ENCODE measurements around the gene TMEM115. TPM values are rescaled to one million over a fixed set of nuclear protein-coding genes. Genes with fewer than 3 reads are reported as not detected.

The TMEM115 gene
- total RNA-seq, 1 donor from 2014 or later: 23.1 TPM

DNA sequence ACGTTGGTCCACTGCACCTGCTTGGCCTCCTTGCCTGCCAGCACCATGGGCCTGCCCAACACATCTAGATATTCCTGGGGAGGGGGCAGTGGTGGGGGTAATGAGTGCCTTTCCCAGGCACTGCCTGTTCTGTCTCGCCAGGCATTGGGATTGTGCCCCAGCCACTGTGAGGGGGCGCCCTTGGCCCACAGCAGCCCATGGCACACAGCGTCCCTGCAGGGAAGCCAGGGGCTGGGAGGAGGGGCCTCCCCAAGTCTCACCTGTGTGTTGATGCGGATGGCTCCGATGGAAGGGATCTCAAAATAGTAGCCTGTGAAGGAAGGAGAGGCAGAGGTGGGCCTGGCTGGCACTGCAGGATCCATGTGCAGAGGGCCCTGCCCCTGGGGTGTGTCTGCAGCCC lies 18.7 kb upstream of the TMEM115 start:
- intact Hi-C loops (cut with micrococcal nuclease): no loop called here

DNA sequence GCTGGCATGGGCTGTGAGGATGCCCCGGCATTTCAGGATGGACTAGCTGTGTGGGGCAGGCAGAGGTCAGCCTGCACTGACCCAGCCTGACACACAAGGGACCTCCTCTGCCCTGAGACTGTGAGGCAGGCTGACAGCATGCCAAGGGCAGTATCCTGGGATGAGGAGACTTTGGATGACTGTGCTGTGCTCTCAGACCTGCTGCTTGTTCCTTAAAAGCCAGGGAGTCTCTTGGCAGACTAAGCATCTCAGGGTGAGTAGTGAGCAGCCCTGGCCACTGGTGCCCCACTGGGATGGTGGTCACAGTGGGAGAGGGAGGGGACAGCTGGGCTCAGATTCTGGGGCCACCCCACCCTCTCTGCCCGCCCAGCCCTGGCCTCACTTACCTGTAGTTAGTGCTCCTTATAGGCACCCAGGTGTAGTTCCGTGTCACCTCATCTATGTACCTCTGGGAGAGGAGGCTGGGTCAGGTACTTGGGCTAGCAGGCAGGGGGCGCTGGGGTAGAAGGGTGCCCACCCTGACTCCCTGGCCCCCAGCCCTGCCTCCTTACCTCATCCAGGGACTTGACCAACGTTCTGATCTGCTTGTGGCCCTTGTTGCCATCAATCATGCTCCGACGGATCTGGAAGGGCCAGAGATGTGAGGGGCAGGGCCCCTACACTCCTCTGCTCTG lies 16.1 kb upstream of the TMEM115 start:
- intact Hi-C loops (cut with micrococcal nuclease): no loop called here

DNA sequence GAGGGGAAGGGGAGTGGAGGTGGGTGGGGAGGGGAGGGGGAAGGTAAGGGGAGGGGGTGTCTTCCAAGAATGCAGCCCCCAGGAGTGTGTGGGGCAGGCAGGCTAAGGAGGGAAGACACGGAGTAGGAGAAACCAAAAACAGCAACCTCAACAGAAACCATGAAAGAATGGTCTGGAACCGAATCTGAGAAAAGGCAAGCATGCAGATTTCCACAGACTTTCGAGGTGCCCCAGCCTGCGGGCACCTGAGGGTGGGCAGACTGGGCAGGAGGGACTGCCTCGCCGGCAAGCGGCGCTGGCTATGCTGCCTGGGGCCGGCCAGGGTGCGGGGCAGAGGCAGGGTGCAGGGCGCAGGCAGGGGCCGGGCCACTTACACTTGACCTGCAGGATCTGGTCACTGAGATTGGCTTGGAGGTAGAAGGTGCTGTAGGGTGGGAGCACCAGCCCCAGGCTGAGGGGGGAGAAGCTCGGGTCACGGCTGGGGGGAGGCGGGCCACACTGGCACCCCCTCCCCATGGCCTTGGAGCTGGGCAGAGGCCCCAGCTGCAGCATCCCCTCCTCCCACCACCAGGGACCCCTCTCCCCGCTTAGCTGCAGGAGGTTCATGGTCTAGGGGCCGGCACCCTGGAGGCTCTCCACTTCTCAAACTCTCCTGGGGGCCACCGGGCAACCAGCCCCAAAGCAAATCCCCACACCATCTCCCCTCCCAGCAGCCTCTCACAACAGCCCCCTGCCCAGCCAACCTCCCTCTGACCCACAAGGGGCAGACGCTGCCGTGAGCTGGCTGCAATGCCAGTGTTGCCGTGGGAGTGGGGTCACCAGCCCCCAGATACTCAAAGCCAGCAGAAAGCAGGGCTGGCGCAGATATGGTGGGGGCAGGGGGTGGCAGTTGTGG lies 15.3 kb upstream of the TMEM115 start:
- intact Hi-C loops (cut with micrococcal nuclease): no loop called here

GRCh38 chr3:50373146-50374051 lies 14.1 kb upstream of the TMEM115 start:
- intact Hi-C loops (cut with micrococcal nuclease): no loop called here

- intact Hi-C loops (cut with micrococcal nuclease): no loop called here
Observed at GRCh38 chr3:50372349-50372748, 13.0 kb upstream of the TMEM115 start.

DNA sequence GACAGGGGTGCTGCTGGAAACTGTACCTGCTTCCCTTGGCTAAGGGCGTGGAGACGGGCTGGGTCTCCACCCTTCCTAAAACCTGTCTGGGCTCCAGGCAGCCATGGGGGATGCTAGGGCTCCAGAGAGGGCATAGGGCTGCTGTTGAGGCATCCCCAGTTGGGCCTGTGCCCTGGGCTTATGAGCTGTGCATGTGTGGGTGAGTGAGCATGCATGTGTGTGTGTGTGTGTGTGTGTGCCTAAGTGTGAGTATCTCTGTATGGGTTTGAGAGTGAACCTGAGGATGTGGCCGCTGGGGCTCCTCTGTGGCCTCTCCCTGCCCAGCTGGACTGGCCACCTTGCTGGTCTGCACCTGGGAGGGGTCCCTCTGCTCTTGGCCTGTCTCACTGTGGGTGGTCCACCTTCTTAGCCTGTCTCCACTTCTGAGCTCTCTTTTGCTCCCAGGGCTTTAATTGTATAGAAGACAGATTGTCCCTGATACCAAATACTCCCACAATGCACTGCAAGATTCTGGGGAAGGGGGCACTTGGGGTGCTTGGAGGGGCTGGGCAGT lies 11.9 kb upstream of the TMEM115 start:
- intact Hi-C loops (cut with micrococcal nuclease): no loop called here

GRCh38 chr3:50370594-50370993 lies 11.3 kb upstream of the TMEM115 start:
- intact Hi-C loops (cut with micrococcal nuclease): no loop called here

GRCh38 chr3:50369012-50369670 lies 9.8 kb upstream of the TMEM115 start:
- intact Hi-C loops (cut with micrococcal nuclease): no loop called here

DNA sequence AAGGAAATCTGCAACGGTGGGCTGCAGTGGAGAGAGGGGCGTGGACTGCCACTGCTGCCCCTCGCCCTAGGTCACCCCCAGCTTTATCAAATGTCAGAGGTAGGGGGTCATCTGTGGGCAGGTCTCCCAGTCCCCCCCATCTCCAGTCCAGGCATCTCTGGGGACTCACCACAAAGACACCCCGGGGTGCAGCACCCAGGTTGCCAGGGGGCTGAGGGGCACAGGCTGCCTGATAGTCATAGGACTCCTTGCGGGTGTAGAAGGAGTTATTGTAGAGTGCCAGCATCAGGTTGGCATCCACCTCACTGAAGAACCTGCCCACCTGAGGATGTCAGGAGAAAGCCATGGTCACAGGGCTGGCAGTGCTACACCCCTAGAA lies 6.5 kb upstream of the TMEM115 start:
- intact Hi-C loops (cut with micrococcal nuclease): loop anchor here (1.0 kb wide), 5 partner anchors 15 to 201 kb away; partner anchors contain the start of gene C3orf18

DNA sequence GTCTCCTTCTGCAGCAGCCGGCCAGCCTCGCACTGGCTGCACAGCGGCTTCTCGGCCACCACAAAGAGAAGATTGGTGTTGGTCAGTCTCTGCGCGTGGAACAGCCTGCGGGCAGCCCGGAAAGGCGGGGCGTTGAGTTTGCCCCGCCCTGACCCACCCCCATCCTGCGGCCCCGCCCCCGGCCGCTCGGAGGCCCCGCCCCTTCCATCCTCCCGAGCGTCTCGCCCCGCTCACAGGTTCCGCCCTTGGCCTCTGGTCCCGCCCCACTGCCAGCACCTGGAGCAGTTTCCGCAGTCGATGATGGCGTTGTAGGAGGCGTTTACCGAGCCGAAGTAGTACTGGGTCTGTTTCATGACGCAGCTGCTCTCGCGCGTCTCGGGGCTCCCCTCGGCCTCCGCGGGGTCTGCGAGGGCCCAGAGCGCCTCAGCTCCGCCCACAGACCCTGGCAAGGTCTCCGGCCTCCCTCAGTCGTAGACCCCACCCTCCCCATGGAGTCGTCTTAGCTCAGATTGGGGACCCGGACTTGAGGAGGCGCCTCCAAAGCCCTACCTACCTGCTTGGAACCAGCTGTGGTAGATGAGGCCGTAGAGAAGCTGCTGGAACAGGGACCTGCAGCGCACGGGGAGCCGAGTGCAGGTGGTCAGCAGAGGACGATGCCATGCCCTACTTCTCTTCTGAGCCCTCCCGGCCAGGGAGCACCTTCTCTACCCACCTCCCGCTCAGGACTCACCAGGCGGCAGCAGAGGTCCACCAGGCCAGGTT lies 5.9 kb upstream of the TMEM115 start:
- intact Hi-C loops (cut with micrococcal nuclease): loop anchor here (1.0 kb wide), 5 partner anchors 14 to 202 kb away; partner anchors contain the start of gene C3orf18

DNA sequence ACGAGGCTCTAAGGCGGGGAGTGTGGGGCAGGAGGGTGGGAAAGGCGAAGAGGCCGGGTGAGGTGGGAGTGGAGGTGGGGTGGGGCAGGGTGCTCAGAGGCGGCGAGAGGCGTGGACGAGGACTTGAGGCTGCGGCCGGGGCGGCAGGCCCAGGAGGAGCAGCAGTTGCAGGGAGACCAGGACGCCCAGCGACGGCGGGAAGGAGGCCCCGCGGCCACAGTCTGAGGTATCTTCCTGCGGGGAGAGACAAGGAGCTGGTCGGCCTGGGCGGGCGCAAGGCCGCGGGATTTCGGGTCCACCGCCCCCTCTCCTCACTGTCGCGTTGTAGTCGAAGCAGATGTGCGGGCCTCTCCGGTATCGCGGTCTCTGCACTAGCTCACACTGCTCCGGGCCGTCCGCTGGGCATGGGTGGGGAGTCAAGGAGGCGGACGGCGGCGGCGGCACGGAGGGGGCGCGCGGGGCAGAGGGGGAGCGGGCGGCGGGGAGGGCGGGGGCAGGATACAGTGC lies 5.3 kb upstream of the TMEM115 start:
- intact Hi-C loops (cut with micrococcal nuclease): loop anchor here (1.0 kb wide), 5 partner anchors 13 to 203 kb away; partner anchors contain the start of gene C3orf18

- intact Hi-C loops (cut with micrococcal nuclease): loop anchor here (1.0 to 10.0 kb wide), 14 partner anchors 8 to 1795 kb away; partner anchors contain the start of genes C3orf18, DCAF1, DUSP7 and GNAI2
Observed at GRCh38 chr3:50359760-50360110, 414 bp upstream of the TMEM115 start.

DNA sequence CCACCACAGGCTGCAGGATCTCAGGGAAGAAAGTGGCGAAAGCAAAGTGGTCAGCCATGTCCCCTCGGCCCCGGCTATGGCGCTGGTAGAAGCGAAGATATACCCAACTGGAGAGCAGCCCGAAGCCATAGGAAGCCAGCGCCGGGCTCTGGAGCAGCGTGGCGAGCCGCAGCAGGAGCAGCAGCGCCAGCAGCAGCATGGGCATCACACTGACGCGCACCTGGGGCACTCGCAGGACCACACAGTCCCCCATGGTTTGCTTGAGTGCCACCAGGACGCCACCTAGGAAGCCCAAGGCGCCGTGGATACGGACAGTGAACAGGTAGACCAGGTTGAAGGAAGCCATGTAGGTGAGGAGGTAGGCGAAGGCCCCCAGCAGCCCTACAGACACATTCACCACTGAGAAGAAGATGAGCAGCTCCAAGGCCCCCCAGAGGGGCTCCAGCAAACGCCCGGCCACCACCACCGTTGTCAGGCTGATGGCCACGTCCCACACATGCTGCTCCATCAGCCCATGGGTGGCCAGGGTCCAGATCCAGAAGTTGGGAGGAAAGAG lies 888 bp downstream of the TMEM115 start:
- intact Hi-C loops (cut with micrococcal nuclease): loop anchor here (2.0 to 10.0 kb wide), 5 partner anchors 14 to 1696 kb away; partner anchors contain the start of genes DCAF1, DUSP7, GNAI2 and MAPKAPK3

GRCh38 chr3:50357481-50357880 lies 1.8 kb downstream of the TMEM115 start:
- intact Hi-C loops (cut with micrococcal nuclease): loop anchor here (5.0 to 10.0 kb wide), 2 partner anchors 120 to 1697 kb away; partner anchors contain the start of genes DUSP7 and GNAI2

- intact Hi-C loops (cut with micrococcal nuclease): loop anchor here (5.0 to 10.0 kb wide), 2 partner anchors 119 to 1698 kb away; partner anchors contain the start of genes DUSP7 and GNAI2
Observed at GRCh38 chr3:50356553-50356952, 2.8 kb downstream of the TMEM115 start.

- intact Hi-C loops (cut with micrococcal nuclease): loop anchor here (5.0 to 10.0 kb wide), 2 partner anchors 119 to 1699 kb away; partner anchors contain the start of genes DUSP7 and GNAI2
Observed at GRCh38 chr3:50355829-50356552, 3.3 kb downstream of the TMEM115 start.

- intact Hi-C loops (cut with micrococcal nuclease): loop anchor here (5.0 to 10.0 kb wide), 4 partner anchors 97 to 1700 kb away; partner anchors contain the start of genes DUSP7, GNAI2, PARP3 and RRP9
Observed at GRCh38 chr3:50354850-50355249, 4.5 kb downstream of the TMEM115 start.

All from T-helper 1 cell treated with Interleukin-12 subunit alpha and Interleukin-12 subunit beta and Interleukin-4 antibody, amounts not matched to agents 30 ng/mL and 1 ng/mL, for 36 hours (primary cell).